ENCODE results near the gene ADAMTS16.

The ADAMTS16 gene

DNA sequence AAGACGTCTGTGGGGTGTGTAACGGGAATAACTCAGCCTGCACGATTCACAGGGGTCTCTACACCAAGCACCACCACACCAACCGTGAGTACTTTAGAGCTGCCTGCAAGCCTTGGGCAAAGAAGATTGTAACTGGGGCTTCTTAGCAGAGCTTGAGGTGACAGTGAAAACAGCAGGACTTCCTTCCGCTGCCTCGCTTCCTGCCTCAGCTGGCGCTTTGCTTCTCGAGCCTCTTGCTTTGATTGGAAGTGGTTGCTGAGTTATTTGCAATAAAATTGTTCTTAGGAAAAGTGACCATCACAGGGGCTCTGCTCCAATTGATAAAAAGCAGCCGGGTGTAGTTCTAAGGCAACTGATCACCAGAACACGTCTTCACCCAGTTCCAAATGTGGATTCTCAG is 99.1 kb downstream of the ADAMTS16 start:
- DNase-seq: no peak

DNA sequence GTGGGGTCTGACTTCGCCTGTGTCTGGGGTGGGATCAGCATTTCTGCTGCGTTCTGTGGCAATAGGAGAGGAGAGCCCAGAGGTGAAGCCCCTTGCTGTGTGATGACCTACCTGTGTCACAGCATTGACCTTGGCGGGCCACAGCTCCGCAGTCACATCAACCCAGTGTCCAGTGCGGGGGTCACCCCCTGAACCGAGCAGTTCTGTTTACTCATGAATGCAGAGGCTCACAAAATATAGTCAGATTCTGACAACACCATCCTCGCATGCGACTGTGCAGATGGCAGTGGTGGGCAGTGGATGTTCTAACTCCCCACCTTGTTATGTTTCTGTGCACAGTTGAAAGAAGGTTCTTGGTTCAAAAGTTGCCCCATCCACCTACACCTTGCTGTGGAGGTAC is 100.1 kb downstream of the ADAMTS16 start:
- no peak for DNase-seq

DNA sequence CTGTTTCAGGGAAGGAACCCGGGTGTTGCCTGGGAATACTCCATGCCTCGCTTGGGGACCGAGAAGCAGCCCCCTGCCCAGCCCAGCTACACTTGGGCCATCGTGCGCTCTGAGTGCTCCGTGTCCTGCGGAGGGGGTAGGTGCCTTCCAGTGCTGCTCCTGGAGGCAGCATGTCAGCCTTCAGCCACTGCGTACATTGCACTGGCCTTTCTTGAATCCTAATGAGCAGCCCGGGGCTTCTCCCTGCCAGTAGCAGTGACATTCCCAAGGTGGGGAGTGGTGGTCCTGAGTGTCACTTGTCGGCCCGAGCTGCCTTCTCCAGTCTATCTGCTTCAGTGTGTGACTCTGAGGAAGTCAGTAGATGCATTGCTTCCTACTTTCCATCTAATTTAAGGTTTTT is 101.9 kb downstream of the ADAMTS16 start:
- no peak for DNase-seq

DNA sequence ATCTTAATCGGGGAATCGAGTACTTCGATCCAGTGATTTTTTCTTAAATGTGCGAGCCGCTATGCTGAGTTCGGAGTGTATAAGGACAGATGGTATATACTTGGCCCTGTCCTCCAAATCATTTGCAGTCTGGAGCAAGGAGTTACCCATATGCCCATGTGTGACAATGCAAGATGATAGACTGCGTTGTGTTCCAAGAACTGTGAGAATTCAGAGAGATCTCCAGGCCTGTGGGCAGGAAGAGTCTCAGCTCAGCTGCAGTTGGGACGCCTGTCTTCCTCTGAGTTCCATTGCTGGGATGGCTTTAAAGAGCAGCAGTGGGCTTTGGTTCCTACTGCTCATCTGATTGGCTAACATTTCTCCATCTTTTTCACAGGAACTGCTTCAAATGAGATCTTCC is 106.6 kb downstream of the ADAMTS16 start:
- DNase-seq: no peak

DNA sequence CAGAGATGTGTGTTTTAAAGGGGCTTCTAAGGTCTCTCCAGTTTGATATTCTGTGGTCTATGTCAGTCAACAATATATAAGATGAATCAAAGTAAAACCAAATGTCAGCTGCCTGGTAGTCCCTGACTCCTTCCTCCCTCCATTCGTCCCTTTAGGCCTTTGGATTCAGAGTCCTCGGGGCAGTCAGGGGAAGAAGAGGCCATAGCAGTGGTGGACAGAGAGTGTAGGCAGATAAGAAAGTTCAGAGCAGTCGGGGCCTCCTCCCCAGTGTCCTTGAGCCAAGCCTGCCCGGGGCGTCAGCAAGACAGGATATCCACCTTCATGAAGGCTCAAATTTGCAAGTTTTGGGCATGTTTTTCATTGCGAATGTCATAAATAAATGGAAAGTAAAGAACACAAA is 110.6 kb downstream of the ADAMTS16 start:
- no peak for DNase-seq

DNA sequence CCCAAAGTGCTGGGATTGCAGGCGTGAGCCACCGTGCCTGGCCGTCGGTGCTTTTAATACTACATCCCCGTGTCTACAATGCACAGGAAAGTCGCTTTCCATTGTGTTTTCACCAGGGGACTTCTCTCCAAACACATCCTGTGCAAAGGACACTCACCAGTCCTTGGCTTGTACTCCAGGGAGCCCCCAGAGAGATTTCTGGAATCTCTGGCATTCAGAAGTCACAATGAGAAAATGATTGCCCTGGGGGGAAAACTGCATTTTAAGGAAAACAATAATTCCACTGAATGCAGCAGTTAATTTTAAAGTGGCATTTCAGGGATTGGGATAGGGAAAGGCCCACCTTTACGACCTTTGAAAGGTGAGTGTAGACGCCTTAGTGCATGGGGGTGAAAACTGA is 112.0 kb downstream of the ADAMTS16 start:
- no peak for DNase-seq

DNA sequence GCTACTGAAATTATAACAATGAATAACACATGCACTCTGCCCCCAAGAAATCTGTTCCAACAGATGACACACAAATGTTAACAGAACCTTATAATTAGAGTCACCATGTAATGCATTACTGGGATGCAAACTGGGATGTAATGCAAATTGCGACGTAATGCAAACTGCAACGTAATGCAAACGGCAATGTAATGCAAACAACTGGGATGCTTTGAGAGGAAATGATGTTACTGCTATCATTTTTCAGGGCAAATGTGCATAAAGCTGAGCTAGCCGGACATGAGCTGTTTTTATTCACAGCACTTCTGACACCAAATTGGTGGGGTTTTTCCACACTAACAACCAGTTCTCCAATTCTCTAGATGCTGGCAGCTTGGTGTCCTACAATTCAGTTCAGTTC is 117.2 kb downstream of the ADAMTS16 start:
- no peak for DNase-seq

DNA sequence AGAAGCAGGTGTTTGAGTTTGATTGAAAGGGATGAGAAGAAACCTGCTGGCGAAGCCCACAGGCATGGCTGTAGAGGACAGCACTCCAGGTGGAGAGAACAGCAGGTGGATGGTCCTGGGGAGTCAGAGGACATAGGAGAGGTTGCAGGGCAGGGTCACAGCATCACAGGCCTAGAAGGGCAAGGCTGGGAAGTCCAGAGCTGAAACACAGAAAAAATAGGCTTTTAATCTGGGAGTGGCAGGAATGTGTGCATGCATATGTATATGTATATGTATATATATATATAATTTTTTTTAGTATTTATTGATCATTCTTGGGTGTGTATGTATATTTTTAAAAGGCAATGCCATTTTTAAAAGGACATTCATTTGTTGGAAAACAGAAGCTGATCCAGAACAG is 118.4 kb downstream of the ADAMTS16 start:
- no peak for DNase-seq

DNA sequence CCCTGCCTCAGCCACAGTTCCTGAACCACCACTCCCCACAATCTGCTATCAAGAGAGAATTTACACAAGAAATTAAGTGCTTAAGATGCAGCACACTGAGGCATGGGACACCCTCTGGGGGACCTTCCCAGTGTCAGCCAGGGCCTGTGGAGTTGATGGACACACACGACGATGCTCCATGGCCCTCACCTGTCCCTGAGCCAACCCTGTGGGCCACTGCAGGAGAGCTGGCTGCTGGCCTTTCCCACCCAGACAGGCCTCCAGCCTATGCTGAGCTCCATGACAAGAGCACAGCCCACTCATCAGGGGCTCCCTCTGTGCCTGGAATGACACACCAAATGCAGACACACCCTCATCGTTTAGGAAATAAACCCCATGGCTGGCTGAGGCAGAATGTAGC is 124.6 kb downstream of the ADAMTS16 start:
- no peak for DNase-seq

DNA sequence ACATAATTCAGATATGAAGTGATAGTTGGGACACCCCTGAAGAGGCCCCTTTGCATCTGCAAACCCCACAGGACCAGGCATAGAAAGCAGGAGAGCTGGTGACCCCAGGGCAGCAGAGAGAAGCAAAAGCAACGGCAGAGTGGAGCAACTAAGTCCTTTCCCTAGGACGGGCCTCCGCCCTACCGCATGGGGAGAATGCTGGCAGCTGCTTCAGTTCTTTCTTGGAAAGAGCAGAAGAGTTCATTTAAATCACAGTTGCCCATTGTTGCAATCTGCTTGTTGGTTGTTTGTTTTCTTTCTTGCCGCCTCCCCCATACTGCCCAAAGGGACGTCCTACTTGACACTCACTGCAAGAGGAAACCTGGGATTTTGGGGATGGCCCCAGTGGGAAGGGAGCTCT is 126.2 kb downstream of the ADAMTS16 start:
- DNase-seq: no peak

DNA sequence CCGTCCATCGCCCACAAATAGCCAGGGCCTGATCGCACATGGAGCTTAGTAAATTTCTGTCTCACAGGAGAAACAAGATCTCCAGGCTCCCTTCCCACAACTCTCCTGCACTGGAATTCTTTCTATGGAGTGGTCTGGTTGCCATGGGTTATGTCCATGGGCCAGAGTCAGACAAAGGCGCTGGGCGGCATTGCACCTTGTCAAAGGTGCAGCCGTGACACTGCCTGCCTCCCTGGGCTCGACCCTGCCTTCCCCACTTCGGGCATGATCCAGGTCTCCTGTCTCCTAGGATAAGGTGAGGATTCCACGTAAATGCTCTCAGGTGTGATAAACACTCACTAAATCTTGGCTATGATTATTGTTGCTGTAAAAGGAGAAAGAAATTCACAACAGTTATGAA is 130.0 kb downstream of the ADAMTS16 start:
- DNase-seq: no peak

DNA sequence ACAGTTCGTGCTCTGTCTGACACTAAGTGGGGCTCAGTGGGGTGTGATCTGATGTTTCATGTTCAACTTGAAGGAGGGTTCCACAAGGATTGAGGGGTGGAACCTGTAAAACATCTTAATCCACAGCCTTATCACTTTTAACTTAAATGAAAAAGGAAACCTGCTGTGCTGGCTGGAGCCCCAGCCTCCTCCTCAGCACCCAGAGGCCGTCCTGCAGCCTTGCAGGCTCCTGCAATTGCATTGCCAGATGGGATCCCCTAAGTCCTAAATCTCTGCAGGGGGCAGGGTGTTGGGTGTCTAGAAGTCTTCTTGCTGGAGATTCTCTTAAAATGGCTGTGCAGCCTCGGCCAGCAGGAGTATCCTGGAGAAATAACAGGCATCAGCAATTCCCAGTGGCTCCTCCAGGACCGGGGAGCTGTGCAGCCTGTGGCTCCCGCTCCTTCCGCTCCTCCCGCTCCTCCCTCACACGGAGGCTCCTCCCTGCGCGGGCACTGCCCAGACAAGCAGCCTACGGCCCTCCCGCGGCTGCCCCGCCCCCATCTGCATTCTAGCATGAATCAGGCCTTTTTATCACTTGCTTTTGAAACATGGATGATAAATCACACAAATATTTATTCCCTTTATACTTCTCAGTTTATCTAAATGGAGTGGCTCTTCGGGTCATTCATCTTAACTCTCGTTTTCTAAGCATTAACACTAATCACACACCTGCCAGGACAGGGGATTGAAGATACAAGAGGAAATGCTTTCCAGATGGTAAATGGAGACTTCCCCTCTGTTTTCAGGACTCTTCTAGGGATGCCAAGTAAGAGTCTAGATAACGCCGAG is 131.0 kb downstream of the ADAMTS16 start:
- DNase-seq: no peak

DNA sequence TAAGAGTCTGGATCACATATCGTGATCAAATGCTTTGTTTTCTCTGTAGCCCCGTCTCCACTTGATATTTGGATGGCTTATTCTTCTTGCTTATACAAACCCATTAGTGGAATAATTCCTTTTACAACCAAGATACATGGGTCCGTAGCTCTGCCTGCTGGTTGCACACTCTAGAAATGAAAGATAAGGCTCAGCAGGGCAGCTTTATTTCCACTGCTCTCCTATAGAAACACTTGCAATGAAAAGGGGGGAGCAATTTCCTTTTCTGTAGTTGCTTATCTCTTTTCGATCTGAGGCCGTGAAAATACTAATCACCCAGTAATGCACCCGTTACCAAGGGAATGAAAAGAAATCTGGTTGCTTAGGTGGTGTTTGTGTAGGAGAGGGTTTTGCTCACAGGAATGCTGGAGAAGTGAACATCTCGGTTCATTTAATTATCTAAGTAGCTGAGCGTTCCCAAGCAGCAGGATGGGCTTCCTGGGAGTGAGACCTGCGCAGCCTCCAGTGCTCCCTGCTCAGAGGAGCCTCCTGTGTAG is 131.7 kb downstream of the ADAMTS16 start:
- no peak for DNase-seq

DNA sequence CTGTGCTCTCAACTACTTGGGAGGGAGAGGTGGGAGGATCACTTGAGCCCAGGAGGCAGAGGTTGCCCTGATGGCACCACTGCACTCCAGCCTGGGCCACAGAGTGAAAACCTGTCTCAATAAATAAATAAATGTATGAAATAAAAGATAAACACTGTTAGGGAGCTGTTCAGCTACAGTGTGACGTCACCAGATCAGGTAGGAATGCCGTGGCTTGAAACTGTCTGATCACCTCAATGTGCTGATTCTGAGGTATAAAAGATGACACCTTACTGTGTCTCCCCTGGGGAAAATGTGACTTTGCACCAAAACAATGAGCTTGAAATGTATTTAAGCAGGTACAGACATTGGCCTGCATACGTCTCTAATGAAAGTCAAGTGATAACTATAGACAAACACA is 133.3 kb downstream of the ADAMTS16 start:
- DNase-seq: no peak

DNA sequence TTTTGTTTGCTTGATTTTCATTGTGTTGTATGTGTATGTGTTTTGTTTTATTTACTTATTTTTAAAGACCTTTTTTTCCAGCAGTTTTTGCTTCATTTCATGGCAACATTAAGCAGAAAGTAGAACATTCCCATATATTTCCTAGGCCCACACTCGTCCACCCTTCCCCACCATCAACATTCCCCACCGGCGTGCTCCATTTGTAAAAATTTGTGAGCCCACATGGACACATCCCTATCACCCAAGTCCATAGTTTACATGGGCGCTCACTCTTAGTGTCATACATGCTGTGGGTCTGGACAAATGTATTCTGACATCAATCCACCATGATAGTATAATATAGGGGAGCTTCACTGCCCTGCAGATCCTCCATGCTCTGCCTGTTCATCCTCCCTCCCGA is 133.8 kb downstream of the ADAMTS16 start:
- no peak for DNase-seq

DNA sequence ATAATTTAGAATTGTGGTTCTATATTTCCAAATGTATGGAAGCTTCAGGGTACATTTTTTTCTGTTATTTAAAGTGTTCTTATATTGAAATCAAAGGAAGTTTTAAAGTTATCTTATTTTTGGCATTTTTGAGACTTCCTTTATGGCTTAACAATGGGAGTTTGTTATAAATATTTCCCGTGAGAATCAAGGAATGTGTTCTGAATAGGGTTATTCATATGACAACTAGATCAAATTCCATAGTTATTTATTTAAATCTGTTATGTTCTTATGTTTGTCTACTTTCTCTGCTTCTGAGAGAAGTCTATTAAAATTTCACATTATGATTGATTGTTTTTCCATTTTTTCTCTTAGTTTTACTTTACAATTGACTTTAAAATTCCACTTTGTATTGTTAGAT is 135.1 kb downstream of the ADAMTS16 start:
- no peak for DNase-seq

DNA sequence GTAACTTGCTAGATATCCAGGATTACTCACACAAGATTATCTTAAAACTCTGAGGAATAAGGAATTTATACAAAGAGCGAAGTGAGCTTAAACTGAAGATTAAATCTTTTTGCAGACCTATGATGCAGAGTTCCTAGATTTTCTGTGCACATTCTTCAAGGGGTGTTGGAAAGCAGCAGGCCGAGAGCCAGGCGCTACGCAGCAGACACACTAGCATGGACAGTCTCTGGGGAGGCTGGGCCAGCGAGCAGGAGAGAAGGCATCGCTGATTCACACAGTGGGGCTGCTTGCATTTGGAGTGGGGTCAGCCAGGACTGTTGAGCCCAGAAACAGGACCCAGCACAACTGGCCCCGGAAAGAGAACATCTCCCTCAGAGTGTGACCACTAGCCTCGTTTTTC is 136.3 kb downstream of the ADAMTS16 start:
- DNase-seq: no peak

DNA sequence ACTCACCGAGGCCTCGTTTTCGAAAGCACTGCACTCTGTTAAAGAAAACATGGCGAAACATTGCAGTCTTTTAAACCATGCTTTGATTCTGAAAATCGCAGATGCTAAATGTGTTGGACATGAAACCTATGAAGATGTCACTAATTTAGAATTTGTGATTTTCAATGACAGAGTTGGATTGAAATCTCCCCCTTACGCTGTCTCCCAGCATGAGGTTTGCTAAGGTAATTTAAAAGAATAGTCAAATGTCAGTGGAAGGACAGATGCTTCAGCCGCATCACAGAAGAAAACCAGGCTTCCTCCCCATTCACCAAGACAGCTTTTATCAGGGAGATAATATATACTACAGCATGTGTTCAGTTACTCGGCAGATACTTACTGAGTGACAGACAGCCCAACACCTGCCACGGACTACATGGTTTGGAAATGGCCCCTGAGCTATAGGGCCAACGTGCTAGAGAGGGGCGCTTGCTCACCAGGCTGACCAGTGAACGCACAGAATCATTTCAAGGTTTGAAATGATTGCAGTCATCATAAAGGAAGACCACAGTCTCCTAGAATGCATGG is 136.9 kb downstream of the ADAMTS16 start:
- DNase-seq: no peak

DNA sequence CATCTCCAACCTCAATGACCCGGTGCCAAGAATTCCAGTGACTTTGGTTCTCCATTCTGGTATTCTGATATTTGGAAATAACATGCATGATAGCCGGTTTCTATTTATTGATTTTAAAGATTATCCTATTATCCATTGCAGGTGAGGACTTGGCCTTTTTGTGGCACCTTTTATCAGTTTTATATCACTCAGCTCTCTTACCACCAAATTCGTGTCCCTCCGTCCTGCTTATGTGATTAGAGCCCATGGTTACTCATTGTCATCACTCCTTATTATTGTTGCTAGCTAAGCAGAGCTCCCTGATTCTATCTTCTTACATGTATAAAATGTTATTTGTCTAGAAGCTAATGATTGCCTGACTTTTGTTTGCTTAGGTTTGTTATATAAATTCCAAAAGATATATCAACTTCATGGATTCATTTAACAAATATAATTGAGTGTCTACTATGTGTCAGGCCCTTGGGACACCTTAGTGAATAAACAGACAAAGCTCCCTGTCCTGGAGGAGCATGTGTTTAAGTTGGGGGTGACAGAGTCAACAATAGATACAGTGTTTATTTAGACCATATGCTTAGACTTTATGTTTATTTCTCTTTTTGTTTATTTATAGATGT is 138.2 kb downstream of the ADAMTS16 start:
- DNase-seq: no peak

DNA sequence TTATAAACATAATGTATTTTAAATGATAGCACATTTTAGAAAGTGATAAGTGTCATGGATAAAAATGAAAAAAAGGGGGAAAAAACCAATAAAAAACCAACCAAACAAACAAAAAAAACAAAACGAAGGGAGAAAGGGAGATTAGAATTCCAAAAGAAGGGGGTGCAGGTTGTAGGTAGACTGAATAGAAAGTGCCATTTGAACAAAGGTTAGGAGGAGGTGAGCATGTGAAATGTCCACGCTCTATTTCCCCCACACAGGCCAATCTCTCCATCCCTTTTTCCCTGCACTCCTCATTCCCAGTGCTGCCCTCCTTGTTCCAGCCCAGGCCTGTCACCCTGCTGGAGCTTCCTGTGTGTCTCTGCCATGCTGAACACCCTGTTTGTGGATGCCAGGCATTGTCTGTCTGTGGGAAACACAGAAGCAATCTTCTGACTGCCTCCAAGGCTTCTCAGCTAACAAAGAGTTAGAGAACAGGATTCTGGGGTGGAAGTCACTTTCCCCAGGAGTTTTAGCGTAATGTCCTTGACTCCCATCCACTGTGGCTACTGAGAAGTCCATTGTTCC is 138.8 kb downstream of the ADAMTS16 start:
- no peak for DNase-seq

DNA sequence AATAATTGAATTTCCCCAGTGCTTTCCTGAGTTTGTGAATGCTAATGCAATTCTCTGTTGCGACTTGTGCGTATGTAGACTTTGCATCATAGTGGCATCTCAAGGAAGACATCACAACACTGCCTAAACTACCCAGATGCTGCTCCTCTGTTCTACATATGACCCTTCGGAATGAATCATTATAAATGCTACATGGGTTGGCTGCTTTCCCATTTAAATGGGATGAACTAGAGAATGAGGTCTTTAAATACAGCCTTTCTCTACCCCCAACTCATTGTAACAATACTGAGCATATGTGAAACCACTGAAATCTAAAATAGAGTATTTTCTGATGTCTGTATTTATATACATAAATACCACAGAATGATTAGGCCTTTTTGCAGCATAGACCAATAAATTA is 145.8 kb downstream of the ADAMTS16 start:
- no peak for DNase-seq

DNA sequence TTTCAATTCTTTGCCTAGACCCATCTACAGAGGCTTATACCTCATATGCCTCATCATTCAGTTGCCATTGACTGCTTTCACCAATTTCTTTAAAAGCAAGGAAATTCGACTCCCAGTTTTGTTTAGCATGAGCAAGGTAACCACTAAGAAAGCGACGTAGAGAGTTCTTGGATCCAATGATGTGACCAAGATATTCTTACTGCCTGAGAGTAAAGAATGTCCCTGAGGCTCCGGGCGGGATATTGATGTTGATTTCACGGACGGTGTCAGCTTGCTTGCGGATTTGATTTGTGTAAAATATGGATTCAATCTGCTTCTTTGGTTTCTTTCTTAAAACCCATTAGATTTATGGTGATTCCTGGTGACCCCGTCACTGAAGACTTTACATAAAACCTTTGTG is 147.3 kb downstream of the ADAMTS16 start:
- no peak for DNase-seq

DNA sequence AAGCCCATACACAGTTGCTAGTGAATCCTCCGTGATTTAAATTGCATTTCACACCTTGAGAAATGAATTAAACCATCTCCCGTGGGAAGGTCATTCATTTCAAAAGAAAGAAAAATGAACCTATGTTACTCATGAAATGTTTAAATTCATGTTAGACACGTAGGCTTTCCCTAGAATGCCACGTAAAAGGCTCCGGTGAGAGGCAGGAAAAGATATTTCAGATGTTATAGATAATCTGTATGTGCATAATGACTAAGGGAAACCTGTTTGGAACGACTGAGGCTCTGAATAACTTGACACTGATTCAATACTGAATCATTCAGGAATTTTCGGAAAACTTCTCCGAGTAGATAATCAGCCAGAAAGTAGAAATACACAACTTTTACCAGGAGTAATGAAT is 148.1 kb downstream of the ADAMTS16 start:
- no peak for DNase-seq

DNA sequence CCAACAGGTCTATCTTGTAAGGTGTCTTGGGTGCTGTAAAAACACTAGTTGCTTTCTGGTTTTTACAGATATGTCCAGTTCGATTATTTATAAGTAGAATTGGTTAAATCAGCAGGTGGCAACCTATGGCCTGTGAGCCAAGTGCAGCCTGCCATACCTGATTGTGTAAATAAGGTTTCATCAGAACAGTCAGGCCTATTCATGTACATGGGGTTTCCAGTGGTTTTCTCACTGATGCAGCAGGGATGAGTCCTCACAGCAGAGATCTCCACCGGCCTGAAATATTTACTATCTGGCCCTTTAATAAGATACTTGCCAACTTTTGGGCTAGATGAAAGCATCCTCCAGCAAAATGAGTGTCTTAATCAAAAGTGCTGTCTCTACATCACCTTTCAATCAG is 149.4 kb downstream of the ADAMTS16 start:
- DNase-seq: no peak

Measured in amniotic stem cell (primary cell).